Thyroid gland (tissue), 4 donors: ENCODE measurements around the gene UBE2I. TPM values are rescaled to one million over a fixed set of nuclear protein-coding genes. Genes with fewer than 3 reads are reported as not detected.

Experiments
- DNase-seq, 2 donors: peaks; one replicate each; pipeline ENCODE4 v3.0.0-alpha.2; 2019
- H3K27ac ChIP-seq, 3 donors: fragments of 200-600 bp; sonication (generic); 1 replicate in 2 of 3; 2 replicates in 1 of 3; pipeline ENCODE4 v1.5.1; 2016 to 2019; ENCODE audit warnings: mild to moderate bottlenecking in 1 of 3, moderate library complexity in 1 of 3
- H3K27me3 ChIP-seq: fragments of 200-600 bp; sonication (generic); one replicate; pipeline ENCODE4 v1.5.1; 2019
- H3K36me3 ChIP-seq, 2 donors: fragments of 200-600 bp; sonication (generic); one replicate each; pipeline ENCODE4 v1.5.1; 2016 to 2019
- H3K4me1 ChIP-seq, 2 donors: fragments of 200-600 bp; sonication (generic); one replicate each; pipeline ENCODE4 v1.5.1; 2017 to 2019
- H3K4me3 ChIP-seq, 3 donors: fragments of 200-600 bp; sonication (generic); replicated peaks in 1 of 3; 1 replicate in 2 of 3; 2 replicates in 1 of 3; pipeline ENCODE4 v1.5.1; 2016; ENCODE audit warnings: mild to moderate bottlenecking in 1 of 3
- H3K9me3 ChIP-seq: fragments of 200-600 bp; sonication (generic); one replicate; pipeline ENCODE4 v1.5.1; 2017
- CTCF ChIP-seq, 6 experiments: fragments of 200-600 bp in 3 of 6; fragments of 450-650 bp in 3 of 6; sonication (generic) in 3 of 6; IDR thresholded peaks; one replicate each; pipeline ENCODE4 v1.5.1; 2016 to 2019; ENCODE audit warnings: antibody characterized with exemption in 6 of 6, mild to moderate bottlenecking in 2 of 6, inconsistent platforms in 1 of 6, moderate library complexity in 1 of 6
- POLR2A ChIP-seq, 2 donors: fragments of 450-650 bp; IDR thresholded peaks; one replicate each; pipeline ENCODE4 v1.6.1; 2017; ENCODE audit warnings: antibody characterized with exemption in 2 of 2, mild to moderate bottlenecking in 2 of 2, moderate library complexity in 1 of 2
- WGBS, 2 donors: methylation state at CpG; one replicate each; pipeline ENCODE4 v1.1.5; 2017; 5-methylcytosine and 5-hydroxymethylcytosine counted together
- intact Hi-C: fragments of 100-400 bp; cut with DNase I; formaldehyde crosslinking; loops from one replicate; pipeline ENCODE4 v1.15.1; 2023
- total RNA-seq, 4 donors: library from RNA; depleted of rRNA; stranded (reverse); fragments of >200 nt; gene quantifications; one replicate each; pipeline ENCODE4 v1.2.3, GENCODE V29; 2016

The UBE2I gene
- total RNA-seq, 4 donors from 2014 or later = 43.4 to 107 (median 79.6) TPM

- Histone ChIP-seq H3K36me3 (peaks cover 49 to 52% of the 10 kb centered on the region in 2 donors), H3K4me3 (no peak overlapping the region), H3K9me3 (no peaks in the 10 kb centered on the region), H3K4me1 (peaks cover 18 to 21% of the 10 kb centered on the region in 2 donors), H3K27ac (no peak overlapping the region), H3K27me3 (no peaks in the 10 kb centered on the region)
- WGBS, 2 donors = 90 to 91% methylated on average over 26 to 31 of the region's 38 CpGs
- no peak for DNase-seq
- intact Hi-C loops = loop anchor here (5.0 kb wide), 1 partner anchor 38 kb away; the partner anchor contains the start of genes GNPTG and TSR3
- TF ChIP-seq CTCF (IDR thresholded peaks at IDR 0.05) = no peak
- TF ChIP-seq POLR2A (IDR thresholded peaks at IDR 0.05) = no peak
Measured at GRCh38 chr16:1313721-1314369, 4.4 kb downstream of the UBE2I start.

- no peak overlapping the region for H3K27ac ChIP-seq
- H3K9me3 ChIP-seq = no peaks in the 10 kb centered on the region
- H3K4me3 ChIP-seq = no peak overlapping the region
- H3K36me3 ChIP-seq = peaks cover 56 to 58% of the 10 kb centered on the region in 2 donors
- H3K4me1 ChIP-seq = peaks cover 18 to 21% of the 10 kb centered on the region in 2 donors
- TF ChIP-seq POLR2A (IDR thresholded peaks at IDR 0.05) = no peak
- no peak for TF ChIP-seq CTCF (IDR thresholded peaks at IDR 0.05)
- 90 to 94% methylated on average over 16 to 21 of the region's 28 CpGs for WGBS, 2 donors
- intact Hi-C loops = loop anchor here (5.0 kb wide), 1 partner anchor 38 kb away; the partner anchor contains the start of genes GNPTG and TSR3
- DNase-seq = no peak
- no peaks in the 10 kb centered on the region for H3K27me3 ChIP-seq
Measured at GRCh38 chr16:1314399-1315068, 5.1 kb downstream of the UBE2I start.

- 85% methylated on average over 26 to 38 of the region's 46 CpGs for WGBS, 2 donors
- H3K27me3 ChIP-seq = no peaks in the 10 kb centered on the region
- peaks cover 18 to 21% of the 10 kb centered on the region in 2 donors for H3K4me1 ChIP-seq
- no peak for DNase-seq
- intact Hi-C loops = no loop called here
- TF ChIP-seq POLR2A (IDR thresholded peaks at IDR 0.05) = no peak
- TF ChIP-seq CTCF (IDR thresholded peaks at IDR 0.05) = no peak
- H3K9me3 ChIP-seq = no peaks in the 10 kb centered on the region
- H3K27ac ChIP-seq = no peak overlapping the region
- no peak overlapping the region for H3K4me3 ChIP-seq
- H3K36me3 ChIP-seq = peaks cover 65 to 67% of the 10 kb centered on the region in 2 donors
Measured at GRCh38 chr16:1315081-1316032, 5.9 kb downstream of the UBE2I start.

GRCh38 chr16:1316033-1316405 lies 6.6 kb downstream of the UBE2I start:
- no peaks in the 10 kb centered on the region for H3K9me3 ChIP-seq
- intact Hi-C loops = no loop called here
- H3K36me3 ChIP-seq = peaks cover 71 to 73% of the 10 kb centered on the region in 2 donors
- H3K4me3 ChIP-seq = no peak overlapping the region
- no peaks in the 10 kb centered on the region for H3K27me3 ChIP-seq
- peaks cover 13 to 15% of the 10 kb centered on the region in 2 donors for H3K4me1 ChIP-seq
- TF ChIP-seq CTCF (IDR thresholded peaks at IDR 0.05) (no peak), POLR2A (IDR thresholded peaks at IDR 0.05) (no peak)
- H3K27ac ChIP-seq = no peak overlapping the region
- DNase-seq = no peak
- 88 to 100% methylated on average over 10 to 14 of the region's 14 CpGs for WGBS, 2 donors
